Prostate gland (tissue), 2 donors: ENCODE results near the gene ZNF628.

Experiments
- POLR2A ChIP-seq: fragments of 450-650 bp; IDR thresholded peaks from one replicate; pipeline ENCODE4 v1.6.1; 2016; ENCODE audit warnings: antibody characterized with exemption, mild to moderate bottlenecking
- POLR2AphosphoS5 ChIP-seq: sonication (generic); formaldehyde crosslinking; IDR thresholded peaks from one replicate; pipeline ENCODE4 v1.6.1; 2017; ENCODE audit warnings: antibody characterized with exemption
- TF ChIP-seq, protein P1 (sequence below), 4 experiments: fragments of 200-600 bp in 2 of 4; fragments of 450-650 bp in 2 of 4; sonication (generic) in 2 of 4; IDR thresholded peaks; 1 replicate in 3 of 4; 2 replicates in 1 of 4; pipeline ENCODE4 v1.5.1; 2016 to 2019; ENCODE audit warnings: antibody characterized with exemption in 4 of 4, mild to moderate bottlenecking in 2 of 4, moderate library complexity in 2 of 4

DNA sequence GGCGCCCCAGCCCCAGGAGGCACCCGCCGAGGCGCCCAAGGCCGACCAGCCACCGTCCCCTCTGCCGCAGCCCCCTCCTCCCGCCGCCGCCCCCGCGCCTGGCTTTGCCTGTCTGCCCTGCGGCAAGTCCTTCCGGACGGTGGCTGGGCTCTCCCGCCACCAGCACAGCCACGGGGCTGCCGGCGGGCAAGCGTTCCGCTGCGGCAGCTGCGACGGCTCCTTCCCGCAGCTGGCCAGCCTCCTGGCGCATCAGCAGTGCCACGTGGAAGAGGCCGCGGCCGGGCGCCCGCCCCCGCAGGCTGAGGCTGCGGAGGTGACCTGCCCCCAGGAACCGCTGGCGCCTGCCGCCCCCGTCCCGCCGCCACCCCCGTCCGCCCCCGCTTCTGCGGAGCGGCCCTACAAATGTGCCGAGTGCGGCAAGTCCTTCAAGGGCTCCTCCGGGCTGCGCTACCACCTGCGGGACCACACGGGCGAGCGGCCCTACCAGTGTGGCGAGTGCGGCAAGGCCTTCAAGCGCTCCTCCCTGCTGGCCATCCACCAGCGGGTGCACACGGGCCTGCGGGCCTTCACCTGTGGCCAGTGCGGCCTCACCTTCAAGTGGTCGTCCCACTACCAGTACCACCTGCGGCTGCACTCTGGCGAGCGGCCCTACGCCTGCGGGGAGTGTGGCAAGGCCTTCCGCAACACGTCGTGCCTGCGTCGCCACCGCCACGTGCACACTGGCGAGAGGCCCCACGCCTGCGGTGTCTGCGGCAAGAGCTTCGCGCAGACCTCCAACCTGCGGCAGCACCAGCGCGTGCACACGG lies 5.9 kb downstream of the ZNF628 start:
- TF ChIP-seq, protein P1, sequence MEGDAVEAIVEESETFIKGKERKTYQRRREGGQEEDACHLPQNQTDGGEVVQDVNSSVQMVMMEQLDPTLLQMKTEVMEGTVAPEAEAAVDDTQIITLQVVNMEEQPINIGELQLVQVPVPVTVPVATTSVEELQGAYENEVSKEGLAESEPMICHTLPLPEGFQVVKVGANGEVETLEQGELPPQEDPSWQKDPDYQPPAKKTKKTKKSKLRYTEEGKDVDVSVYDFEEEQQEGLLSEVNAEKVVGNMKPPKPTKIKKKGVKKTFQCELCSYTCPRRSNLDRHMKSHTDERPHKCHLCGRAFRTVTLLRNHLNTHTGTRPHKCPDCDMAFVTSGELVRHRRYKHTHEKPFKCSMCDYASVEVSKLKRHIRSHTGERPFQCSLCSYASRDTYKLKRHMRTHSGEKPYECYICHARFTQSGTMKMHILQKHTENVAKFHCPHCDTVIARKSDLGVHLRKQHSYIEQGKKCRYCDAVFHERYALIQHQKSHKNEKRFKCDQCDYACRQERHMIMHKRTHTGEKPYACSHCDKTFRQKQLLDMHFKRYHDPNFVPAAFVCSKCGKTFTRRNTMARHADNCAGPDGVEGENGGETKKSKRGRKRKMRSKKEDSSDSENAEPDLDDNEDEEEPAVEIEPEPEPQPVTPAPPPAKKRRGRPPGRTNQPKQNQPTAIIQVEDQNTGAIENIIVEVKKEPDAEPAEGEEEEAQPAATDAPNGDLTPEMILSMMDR (IDR thresholded peaks at IDR 0.05), result no peak
- TF ChIP-seq POLR2AphosphoS5 (no peak), POLR2A (no peak)
